ENCODE measurements around the gene BCL11A. TPM values are rescaled to one million over a fixed set of nuclear protein-coding genes. Genes with fewer than 3 reads are reported as not detected.

BCL11A gene
- total RNA-seq, 3 donors from 2014 or later, result 0.38 to 2.6 (median 0.87) TPM

DNA sequence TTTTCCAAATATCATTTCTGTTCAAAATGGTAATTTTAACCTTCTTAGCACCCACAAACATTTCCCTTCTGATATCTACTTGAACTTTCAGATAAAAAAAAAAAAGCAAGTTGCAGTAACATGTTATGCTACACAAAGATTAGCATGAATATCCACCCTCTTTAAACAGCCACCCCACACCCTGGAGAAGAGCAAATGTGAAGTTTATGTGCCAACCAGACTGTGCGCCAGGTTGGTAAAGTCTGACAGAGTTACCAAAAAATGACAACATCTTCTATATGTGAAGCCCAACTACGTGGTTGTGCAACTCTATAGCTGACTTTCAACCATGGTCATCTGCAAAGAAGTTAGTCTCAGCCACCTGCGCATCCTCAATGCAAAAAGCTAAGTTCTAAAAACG lies 62.6 kb downstream of the BCL11A start:
- Mint-ChIP-seq H3K27me3 (ENCODE audit: low read depth) (peaks cover 3% of the 10 kb centered on the region), H3K4me1 (ENCODE audit: low read depth) (no peaks in the 10 kb centered on the region), H3K4me3 (no peak overlapping the region), H3K36me3 (ENCODE audit: insufficient read depth) (no peaks in the 10 kb centered on the region), H3K9me3 (no peaks in the 10 kb centered on the region)
- no peak for ATAC-seq
- DNase-seq, result no peak

DNA sequence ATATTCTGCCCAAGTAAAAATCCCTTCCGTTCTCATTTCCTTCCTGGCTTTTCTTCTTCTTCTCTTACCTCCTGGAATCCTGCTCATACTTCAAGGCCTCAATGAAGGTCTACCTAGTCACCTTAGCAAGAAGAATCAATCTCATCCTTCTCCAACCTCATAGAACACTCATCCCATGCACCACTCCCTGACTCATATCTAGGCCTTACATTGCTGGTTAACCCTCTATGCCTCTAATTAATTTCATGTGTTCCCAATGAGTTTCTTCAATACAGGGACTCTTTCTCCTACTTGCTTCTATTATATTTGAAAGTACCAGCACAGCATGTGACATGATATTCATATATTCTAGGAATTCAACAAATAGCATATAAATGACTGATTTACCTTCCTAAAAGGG lies 63.0 kb downstream of the BCL11A start:
- no peak for DNase-seq
- H3K4me3 Mint-ChIP-seq, result no peak overlapping the region
- no peaks in the 10 kb centered on the region for H3K36me3 Mint-ChIP-seq (ENCODE audit: insufficient read depth)
- no peak for ATAC-seq
- H3K27me3 Mint-ChIP-seq (ENCODE audit: low read depth), result peaks cover 3% of the 10 kb centered on the region
- no peaks in the 10 kb centered on the region for H3K4me1 Mint-ChIP-seq (ENCODE audit: low read depth)
- no peaks in the 10 kb centered on the region for H3K9me3 Mint-ChIP-seq

DNA sequence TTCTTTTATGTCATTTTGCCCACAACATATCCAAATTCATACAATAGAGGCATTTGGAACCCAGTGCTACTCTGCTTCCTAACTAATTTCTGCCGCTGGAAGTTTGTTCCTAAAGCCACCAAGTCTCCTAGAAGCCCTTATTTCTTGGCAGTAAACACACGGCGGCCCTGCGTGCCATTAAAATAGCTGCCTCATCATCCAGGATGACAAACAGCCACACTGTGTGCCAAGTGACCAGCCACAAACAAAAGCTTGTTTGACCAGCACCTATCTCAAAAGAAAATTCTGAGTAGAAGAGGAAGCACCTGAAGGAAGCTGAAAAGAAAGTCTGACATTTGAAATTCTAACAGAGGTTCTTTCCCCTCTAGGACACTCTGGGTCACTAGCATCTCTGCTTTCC lies 64.2 kb downstream of the BCL11A start:
- Mint-ChIP-seq H3K9me3 (no peaks in the 10 kb centered on the region), H3K4me3 (no peak overlapping the region), H3K4me1 (ENCODE audit: low read depth) (no peaks in the 10 kb centered on the region), H3K27me3 (ENCODE audit: low read depth) (peaks cover 3% of the 10 kb centered on the region), H3K36me3 (ENCODE audit: insufficient read depth) (no peaks in the 10 kb centered on the region)
- DNase-seq (no peak), ATAC-seq (no peak)

DNA sequence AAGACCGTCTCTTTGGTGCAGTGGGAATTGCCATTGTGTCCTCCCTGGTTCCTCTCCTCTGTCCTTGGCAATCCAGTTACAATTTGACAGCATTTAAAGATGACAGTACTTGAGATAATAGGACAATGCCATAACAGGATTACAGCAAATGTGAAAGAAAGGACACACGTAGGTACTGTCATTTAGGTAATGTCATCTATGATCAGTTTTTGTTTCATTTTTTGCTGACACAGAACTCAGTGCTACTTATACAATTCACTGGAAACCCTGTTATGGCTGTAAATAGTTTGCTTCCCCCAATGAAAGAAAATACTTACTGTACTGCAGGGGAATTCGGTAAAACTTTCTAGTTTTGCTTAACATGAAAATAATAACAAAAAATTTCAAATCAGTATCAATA lies 65.2 kb downstream of the BCL11A start:
- no peak overlapping the region for H3K4me3 Mint-ChIP-seq
- H3K27me3 Mint-ChIP-seq (ENCODE audit: low read depth), result peaks cover 3% of the 10 kb centered on the region
- H3K4me1 Mint-ChIP-seq (ENCODE audit: low read depth), result peaks cover 1% of the 10 kb centered on the region
- H3K9me3 Mint-ChIP-seq, result no peaks in the 10 kb centered on the region
- no peaks in the 10 kb centered on the region for H3K36me3 Mint-ChIP-seq (ENCODE audit: insufficient read depth)
- DNase-seq (no peak), ATAC-seq (peak in 1 of 2 donors; percentile 14)

DNA sequence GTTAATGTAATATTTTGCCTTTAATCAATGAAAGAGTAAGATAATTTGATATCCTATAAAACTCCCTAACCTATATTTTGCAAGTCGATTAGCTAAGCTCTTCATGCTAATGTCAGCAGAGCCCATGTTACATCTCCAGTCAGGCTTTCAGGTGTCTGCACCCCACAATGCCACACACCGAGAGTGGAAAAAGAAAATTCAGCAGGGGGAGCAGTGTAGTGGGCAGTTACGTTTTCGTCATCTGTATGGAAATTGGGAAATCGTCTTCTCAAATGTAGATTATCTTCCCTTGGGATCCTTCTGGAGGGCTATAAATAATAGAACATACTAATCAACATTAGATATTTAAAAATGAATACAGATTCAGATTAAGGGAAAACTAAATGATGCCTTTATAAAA lies 66.3 kb downstream of the BCL11A start:
- no peaks in the 10 kb centered on the region for H3K9me3 Mint-ChIP-seq
- no peaks in the 10 kb centered on the region for H3K36me3 Mint-ChIP-seq (ENCODE audit: insufficient read depth)
- H3K4me3 Mint-ChIP-seq, result no peak overlapping the region
- ATAC-seq (no peak), DNase-seq (no peak)
- peaks cover 3% of the 10 kb centered on the region for H3K27me3 Mint-ChIP-seq (ENCODE audit: low read depth)
- H3K4me1 Mint-ChIP-seq (ENCODE audit: low read depth), result peaks cover 1% of the 10 kb centered on the region

DNA sequence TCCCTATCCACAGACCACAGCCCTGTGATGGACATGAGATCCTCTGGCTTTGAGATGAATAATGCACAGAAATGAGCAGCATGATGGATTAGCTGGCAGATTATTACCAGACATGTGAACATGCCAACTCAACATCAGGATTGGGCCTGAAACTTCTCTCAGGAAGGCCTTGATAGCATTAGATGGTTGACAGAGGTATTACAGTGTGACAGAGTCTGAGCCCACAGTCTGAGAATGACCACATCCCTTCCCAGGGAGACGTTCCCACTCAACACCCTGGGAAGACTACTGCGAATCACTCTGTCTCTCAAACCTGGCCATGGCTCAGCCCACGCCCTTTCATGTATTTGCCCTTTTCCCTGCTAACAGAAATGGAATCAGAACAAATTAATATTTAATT lies 66.9 kb downstream of the BCL11A start:
- ATAC-seq, result no peak
- Mint-ChIP-seq H3K4me1 (ENCODE audit: low read depth) (peaks cover 2% of the 10 kb centered on the region), H3K9me3 (no peaks in the 10 kb centered on the region)

DNA sequence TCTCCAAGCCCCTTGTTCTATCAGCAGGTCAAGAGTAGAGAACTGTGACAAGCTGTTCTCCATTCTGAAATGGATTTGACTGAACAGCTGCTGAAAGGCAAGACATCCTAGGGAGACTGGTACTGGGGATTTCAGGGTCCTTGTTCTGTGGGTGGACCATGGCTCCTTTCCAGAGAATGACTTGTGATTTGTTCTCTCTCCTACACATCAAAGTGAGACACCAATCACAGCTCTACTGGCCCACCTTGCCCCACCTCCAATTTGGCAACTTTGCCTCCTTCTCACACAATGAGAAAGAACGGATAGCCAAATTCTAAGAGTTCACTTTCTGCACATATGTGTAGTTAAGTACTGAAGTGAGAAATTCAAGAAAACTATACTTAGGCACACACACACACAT lies 67.4 kb downstream of the BCL11A start:
- no peaks in the 10 kb centered on the region for H3K36me3 Mint-ChIP-seq (ENCODE audit: insufficient read depth)
- peaks cover 5% of the 10 kb centered on the region for H3K4me1 Mint-ChIP-seq (ENCODE audit: low read depth)
- H3K9me3 Mint-ChIP-seq, result no peaks in the 10 kb centered on the region
- H3K4me3 Mint-ChIP-seq, result no peak overlapping the region
- ATAC-seq (no peak), DNase-seq (no peak)
- peaks cover 4% of the 10 kb centered on the region for H3K27me3 Mint-ChIP-seq (ENCODE audit: low read depth)

More for the DNA sequence above, 66.9 kb downstream of the BCL11A start:
- DNase-seq, result no peak
- no peaks in the 10 kb centered on the region for H3K36me3 Mint-ChIP-seq (ENCODE audit: insufficient read depth)
- no peak overlapping the region for H3K4me3 Mint-ChIP-seq
- peaks cover 4% of the 10 kb centered on the region for H3K27me3 Mint-ChIP-seq (ENCODE audit: low read depth)

DNA sequence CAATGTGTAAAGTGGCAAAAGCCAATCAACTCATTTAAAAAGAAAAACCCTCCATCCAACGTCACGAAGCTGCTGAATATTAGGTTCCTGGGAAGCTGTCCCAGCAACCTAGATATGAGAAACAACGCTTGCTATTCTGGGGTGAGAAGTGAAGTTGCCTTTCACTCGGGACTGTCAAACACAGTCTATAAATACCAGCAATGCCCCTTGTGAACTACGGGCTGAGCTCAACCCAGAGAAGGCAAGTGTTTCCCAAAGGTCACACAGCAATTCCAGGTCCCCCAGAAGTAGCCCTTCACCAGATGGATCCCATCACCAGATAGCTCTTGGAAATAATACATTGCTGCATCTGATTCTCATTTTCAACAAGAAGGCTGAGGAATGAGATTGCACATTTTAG lies 67.9 kb downstream of the BCL11A start:
- DNase-seq (no peak), ATAC-seq (no peak)
- Mint-ChIP-seq H3K9me3 (no peaks in the 10 kb centered on the region), H3K4me3 (no peak overlapping the region), H3K27me3 (ENCODE audit: low read depth) (peaks cover 4% of the 10 kb centered on the region), H3K36me3 (ENCODE audit: insufficient read depth) (no peaks in the 10 kb centered on the region), H3K4me1 (ENCODE audit: low read depth) (peaks cover 5% of the 10 kb centered on the region)

DNA sequence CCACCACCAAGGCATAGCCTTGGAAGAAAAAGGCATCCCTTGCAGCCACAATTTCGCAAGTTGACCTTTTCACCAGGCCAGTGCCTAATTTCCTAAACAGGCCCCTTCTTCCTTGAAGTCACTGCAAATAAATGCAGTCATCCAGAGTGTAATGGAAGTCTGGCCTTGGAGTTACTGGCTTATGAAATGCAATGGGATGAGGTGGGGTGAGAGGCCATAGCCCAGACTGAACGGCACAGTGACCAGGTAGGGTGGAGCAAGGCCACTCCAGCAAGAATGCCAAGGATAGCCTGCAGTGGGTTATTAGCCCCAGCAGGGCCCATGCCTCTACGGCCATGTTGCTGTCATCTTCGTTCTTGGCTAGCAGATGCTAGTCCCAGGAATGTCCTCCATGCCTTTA lies 68.4 kb downstream of the BCL11A start:
- Mint-ChIP-seq H3K36me3 (ENCODE audit: insufficient read depth) (no peaks in the 10 kb centered on the region), H3K4me3 (no peak overlapping the region), H3K4me1 (ENCODE audit: low read depth) (peaks cover 5% of the 10 kb centered on the region), H3K27me3 (ENCODE audit: low read depth) (peaks cover 4% of the 10 kb centered on the region), H3K9me3 (no peaks in the 10 kb centered on the region)
- ATAC-seq, result no peak
- no peak for DNase-seq

DNA sequence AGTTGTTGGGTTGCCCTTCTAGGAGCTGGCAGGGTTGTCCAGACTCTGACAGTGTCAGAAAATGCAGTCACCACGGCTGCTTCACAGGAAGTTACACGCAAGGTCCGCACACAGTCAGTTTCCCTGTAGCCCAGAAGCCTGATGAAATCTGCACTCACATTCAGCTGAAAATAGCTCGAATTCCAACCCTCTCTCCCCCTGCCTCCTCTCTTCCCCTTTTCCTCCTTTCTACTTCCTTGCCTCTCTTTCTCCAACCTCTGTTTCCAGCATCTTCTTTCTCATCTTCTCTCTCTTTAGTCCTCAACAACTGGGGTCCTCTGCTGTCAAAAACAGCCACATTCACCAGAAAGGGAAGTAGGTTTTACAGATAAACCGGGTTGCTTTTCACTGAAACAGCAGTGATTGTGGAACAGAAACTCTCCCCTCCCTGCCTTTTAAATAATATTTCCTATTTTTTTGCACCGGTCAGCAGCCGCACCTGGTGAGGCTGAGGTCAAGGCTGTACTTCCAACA lies 69.3 kb downstream of the BCL11A start:
- Mint-ChIP-seq H3K36me3 (ENCODE audit: insufficient read depth) (no peaks in the 10 kb centered on the region), H3K4me3 (no peak overlapping the region), H3K27me3 (ENCODE audit: low read depth) (peaks cover 4% of the 10 kb centered on the region), H3K4me1 (ENCODE audit: low read depth) (peaks cover 5% of the 10 kb centered on the region), H3K9me3 (no peaks in the 10 kb centered on the region)
- no peak for DNase-seq
- ATAC-seq, result no peak

DNA sequence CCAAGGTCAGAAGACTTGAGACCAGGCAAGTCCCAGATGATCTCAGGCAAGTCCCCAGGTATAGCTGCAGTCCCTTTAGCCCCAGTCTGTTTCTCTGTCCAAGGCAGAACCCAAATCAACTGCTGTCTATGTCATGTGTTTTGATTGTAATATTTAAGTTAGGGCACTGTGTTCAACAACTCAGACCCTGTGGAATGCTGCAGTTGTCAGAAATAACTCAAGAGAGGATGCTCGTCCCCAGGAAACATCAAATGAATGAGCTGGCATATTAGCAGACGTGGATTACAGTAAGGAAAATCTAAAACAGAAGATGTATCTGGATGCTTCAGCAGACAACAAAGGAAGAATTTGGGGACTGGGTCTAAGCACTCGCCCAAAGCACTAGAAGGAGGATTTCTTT lies 70.1 kb downstream of the BCL11A start:
- Mint-ChIP-seq H3K27me3 (ENCODE audit: low read depth) (peaks cover 4% of the 10 kb centered on the region), H3K9me3 (no peaks in the 10 kb centered on the region), H3K36me3 (ENCODE audit: insufficient read depth) (no peaks in the 10 kb centered on the region), H3K4me1 (ENCODE audit: low read depth) (peaks cover 5% of the 10 kb centered on the region), H3K4me3 (no peak overlapping the region)
- no peak for ATAC-seq
- no peak for DNase-seq

DNA sequence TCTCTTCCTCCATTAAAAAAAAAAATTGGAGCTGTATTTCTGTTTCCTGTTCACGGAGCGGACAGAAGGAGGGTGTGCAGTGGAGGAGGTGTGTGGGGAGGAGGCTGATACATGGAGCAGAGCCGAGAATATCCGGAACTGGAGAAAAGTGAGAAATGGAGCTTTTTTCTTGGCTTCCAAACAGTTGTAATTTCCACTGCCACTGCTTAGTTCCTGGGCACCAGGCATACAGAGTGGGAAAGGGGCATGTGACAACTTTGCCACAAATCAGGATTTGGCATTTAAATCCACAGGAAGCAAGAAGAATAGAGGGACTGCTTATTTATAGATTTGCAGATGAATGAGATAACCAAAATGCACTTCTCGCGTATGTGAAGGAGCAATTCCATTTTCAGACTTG lies 71.2 kb downstream of the BCL11A start:
- no peaks in the 10 kb centered on the region for H3K36me3 Mint-ChIP-seq (ENCODE audit: insufficient read depth)
- peaks cover 4% of the 10 kb centered on the region for H3K27me3 Mint-ChIP-seq (ENCODE audit: low read depth)
- no peak for ATAC-seq
- no peaks in the 10 kb centered on the region for H3K9me3 Mint-ChIP-seq
- H3K4me3 Mint-ChIP-seq, result no peak overlapping the region
- DNase-seq, result no peak
- peaks cover 5% of the 10 kb centered on the region for H3K4me1 Mint-ChIP-seq (ENCODE audit: low read depth)

DNA sequence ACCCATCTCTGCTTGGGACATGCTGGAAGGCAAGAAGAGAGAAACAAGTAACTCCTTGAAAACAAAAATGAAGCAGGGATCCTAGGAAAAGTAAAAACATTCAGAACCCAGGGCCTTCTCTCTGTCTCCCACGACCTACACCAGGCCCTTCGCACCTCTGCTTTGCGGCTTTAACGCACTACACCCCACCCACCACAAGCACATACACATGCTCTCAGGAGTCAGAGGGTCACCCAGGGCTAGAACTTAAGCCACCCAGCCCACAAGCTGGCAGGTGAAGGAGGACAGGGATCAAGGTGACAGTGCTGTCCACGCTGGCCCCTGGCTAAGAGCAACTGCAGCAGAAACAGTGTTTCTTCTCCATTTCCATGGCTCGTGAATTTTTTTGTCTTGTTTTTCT lies 72.2 kb downstream of the BCL11A start:
- peaks cover 5% of the 10 kb centered on the region for H3K4me1 Mint-ChIP-seq (ENCODE audit: low read depth)
- peaks cover 4% of the 10 kb centered on the region for H3K27me3 Mint-ChIP-seq (ENCODE audit: low read depth)
- H3K4me3 Mint-ChIP-seq, result no peak overlapping the region
- H3K9me3 Mint-ChIP-seq, result no peaks in the 10 kb centered on the region
- DNase-seq, result no peak
- no peak for ATAC-seq
- H3K36me3 Mint-ChIP-seq (ENCODE audit: insufficient read depth), result no peaks in the 10 kb centered on the region

DNA sequence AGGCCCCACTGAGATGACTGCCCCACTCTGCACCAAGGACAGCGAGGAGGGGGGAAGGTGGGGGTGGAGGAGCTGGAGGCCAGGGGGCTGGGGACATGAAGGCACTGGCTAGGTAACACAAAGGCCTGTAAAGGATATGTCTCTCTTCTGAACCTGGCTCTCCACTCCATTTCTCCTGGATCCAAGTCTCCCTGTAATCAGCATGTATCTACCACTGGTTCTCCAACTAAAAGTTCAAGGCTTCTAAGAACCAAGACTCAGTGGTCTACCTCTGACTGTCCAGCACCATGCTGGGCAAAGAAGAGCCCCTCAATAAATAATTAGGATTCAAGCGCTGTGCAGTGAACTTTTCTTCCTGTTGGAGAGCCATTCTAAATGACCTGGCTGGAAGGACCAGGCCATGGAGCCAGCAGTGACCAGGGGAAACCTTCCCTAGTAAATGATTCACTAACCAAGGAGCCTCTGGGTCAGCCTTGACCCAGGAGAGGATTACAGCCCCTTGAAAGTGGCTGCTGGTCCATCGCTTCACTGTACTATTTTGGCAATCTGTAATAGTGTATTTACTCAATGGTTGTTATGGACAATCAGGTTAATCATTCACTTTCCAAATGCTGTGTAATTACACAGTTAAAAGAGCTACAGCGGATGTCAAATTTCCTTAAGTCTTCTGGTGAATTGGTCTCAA lies 73.2 kb downstream of the BCL11A start:
- no peaks in the 10 kb centered on the region for H3K36me3 Mint-ChIP-seq (ENCODE audit: insufficient read depth)
- ATAC-seq, result no peak
- no peak overlapping the region for H3K4me3 Mint-ChIP-seq
- no peaks in the 10 kb centered on the region for H3K9me3 Mint-ChIP-seq
- DNase-seq, result no peak
- H3K4me1 Mint-ChIP-seq (ENCODE audit: low read depth), result peaks cover 5% of the 10 kb centered on the region
- peaks cover 4% of the 10 kb centered on the region for H3K27me3 Mint-ChIP-seq (ENCODE audit: low read depth)

DNA sequence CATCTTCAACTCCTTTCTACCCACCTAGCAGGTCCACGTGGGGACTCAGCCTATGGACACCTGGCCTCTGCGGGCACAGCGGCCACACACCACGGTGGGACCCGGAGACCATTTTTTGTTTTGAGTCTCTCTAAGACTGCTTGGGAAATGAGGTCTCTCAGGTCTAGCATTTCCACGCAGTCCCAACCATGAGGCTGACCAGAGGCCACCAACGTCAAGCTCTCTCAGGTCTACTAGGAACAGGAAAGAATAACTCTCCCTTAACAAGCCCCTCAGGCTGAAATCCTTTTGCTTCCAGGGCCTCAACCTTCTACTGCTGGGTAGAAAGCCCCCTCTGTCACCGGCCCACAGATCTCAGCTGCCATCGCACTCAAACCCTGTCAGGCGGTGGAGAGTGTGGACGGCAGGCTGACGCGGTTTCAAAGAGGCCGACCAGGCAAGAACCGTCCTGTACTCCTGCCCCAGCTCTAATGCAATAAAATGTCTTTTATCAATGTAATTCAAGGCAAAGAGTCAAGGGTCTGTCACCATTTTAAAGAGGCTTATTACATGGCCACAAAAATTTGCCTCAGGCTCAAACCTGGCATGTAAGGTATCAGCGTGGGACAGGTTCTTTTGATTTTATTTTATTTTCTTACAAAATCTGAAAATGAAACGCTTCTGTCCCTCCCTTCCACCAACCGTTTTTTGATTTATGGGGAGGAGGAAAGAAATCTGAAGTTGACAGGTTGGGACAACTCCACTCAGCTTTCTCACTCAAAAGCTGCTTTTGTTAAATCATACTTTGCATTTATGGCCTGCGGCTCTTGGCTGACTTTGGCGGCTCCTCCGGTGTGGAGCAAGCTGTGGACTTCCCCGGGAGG lies 74.0 kb downstream of the BCL11A start:
- ATAC-seq, result no peak
- DNase-seq, result no peak
- Mint-ChIP-seq H3K4me1 (ENCODE audit: low read depth) (peaks cover 5% of the 10 kb centered on the region), H3K27me3 (ENCODE audit: low read depth) (peaks cover 4% of the 10 kb centered on the region), H3K9me3 (no peaks in the 10 kb centered on the region), H3K36me3 (ENCODE audit: insufficient read depth) (no peaks in the 10 kb centered on the region), H3K4me3 (no peak overlapping the region)
